Frontal cortex (tissue), 4 donors: ENCODE results near the gene WDR33. TPM values are rescaled to one million over a fixed set of nuclear protein-coding genes. Genes with fewer than 3 reads are reported as not detected.
"Not testable (repeated sequence)": the region's sequence is repeated elsewhere in the genome, so short reads cannot be mapped to it uniquely, and the experiment has no call there.

Source experiments
- DNase-seq, 2 donors: peaks; one replicate each; pipeline ENCODE4 v3.0.0; 2012; ENCODE audit warnings: low spot score in 2 of 2
- FAIRE-seq: peaks from 2 replicates; lab custom pipeline; 2012; peaks lifted over from hg19 to GRCh38; lab: Jason Lieb, UNC
- total RNA-seq: library from RNA; depleted of rRNA; stranded (reverse); fragments of >200 nt; gene quantifications from one replicate; pipeline ENCODE4 v1.2.3, GENCODE V29; 2014
- donor health status: control.
- donor health status: control.
- donor health status: control.

WDR33 gene
- total RNA-seq, result 74.6 TPM

DNA sequence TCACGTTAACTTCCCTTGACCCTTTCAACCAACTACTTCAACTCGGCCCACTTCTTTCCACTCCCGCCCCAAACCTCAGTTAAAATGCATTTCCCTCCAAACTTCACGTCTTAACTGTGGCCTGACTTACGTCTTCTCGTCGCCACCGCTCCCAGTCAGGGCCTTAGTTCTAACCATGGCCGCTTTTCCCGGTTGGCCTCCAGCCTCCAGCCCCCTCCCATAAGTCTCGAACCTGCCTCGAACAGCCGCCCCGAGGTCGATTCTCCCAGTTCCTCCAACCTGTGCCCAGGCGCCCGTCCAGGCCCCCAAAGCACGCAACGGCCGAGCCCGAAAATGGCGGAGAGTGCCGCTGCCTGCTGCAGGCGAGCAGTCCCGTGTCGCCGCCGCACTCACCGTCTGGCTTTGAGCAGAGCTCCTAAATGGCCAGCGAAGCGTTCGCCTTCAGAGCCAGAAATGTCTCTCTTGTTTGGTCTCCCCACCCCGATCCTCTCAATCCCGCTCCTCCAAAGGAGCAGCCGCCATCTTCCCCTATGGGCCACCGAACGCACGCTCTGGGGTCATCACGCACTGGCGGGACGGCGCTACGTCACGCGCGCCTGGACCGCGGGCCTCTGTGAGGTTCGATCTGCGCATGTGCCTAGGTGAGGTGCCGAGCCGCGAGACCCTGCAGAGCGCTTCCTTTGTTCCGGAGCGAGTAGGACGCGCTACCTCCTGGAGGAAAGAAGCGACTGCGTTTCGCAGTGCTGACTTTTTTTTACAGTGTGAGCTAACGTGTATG lies at the start of gene WDR33:
TSS of gene WDR33 (minus strand) at position 553 of the 778 bp plus-strand sequence. CDS start 40,190 bp downstream, outside the sequence.
- DNase-seq (peak; percentile 65 to 85), FAIRE-seq (no peak)

DNA sequence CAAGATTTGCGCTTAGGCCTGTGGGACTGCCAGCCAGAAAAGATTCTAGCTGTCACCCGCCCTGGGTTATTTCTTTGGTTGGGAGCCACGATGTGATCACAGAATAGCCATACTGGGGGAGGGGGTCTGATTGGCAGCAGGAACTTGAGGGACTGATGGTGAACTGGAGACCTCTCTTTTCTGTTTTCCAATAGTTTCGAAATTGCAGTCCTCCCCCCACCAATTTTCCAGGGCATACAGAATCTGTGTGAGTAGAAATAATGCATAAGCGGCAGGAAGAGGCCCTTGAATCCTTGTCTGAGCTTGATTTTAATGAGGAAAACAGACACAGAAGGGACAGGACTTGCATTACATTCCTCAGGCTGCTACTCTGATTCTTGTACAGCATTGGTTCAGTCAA lies 49.2 kb upstream of the WDR33 start:
- no peak for DNase-seq
- FAIRE-seq, result no peak

DNA sequence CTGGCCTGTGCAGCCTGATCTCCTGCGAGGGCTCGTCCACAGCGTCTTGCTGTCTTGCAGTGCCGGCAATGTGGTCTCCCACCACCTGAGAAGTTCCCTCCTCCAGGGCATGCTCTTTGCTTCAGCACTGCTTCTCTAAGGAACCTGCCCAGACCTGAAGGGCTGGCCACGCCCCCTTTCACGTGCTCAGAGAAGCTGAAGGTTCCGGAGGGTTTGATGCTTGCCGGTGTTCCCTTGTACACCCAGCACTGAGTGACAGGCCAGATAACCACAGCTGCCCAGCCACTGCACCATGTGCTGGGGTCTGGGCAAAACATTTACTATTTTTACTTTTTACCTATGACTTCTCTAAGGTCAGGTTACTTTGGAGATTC lies 48.7 kb upstream of the WDR33 start:
- no peak for FAIRE-seq
- no peak for DNase-seq

DNA sequence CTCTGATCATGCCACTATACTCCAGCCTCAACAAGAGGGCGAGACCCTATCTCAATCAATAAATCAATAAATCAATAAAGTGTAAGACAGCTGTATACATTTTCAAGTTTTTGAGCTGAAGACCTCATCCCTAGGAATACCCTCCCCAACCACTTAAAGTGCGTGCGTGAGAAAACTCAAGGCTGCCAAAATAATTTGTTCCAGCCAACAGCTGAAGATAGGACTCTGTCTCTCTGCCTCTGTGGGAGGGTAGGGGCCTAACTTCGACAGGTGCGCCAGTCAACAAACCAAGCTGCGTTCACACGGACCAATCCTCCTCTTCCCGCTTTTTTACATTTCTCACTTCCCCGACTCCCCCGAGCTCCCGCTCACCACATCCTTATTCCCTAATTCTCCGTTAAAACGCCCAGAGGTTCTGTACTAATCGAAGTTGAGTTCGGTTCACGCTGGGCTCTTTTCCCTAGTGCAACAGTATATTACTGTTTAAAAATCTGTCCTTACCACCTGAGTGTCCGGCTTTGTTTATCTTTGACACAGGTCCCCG lies 46.4 kb upstream of the WDR33 start:
- DNase-seq, result peak in 1 of 2 donors; percentile 19
- FAIRE-seq, result no peak

DNA sequence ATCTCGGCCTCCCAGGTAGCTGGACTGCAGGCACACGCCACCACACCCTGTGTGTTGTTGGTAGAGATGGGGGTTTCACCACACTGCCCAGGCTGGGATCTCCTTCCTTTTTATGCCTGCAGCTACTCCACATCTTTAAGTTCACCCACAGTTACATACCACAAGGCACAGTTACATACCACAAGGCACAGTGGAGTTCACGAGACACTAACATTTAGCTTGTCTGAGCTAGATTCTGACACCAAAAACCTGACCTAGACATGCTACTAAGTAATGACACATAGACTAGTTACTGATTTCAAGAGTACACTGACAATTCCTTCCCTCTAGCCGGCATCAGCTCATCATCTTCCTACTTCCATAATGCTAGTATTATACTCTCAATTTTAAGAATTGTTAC lies 42.7 kb upstream of the WDR33 start:
- FAIRE-seq (no peak), DNase-seq (no peak)

DNA sequence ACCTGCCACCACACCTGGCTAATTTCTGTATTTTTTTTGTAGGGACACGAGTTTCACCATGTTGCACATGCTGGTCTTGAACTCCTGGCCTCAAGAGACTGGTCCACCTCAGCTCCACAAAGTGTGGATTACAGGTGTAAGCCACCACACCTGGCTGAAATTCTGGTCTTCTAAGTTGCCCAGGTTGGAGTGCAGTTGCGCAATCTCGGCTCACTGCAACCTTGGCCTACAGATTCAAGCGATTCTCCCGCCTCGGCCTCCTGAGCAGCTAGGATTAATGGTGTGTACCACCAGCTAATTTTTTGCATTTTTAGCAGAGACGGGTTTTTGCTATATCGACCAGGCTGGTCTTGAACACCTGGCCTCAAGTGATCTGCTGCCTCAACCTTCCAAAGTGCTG lies 41.4 kb upstream of the WDR33 start:
- DNase-seq (no peak), FAIRE-seq (no peak)

DNA sequence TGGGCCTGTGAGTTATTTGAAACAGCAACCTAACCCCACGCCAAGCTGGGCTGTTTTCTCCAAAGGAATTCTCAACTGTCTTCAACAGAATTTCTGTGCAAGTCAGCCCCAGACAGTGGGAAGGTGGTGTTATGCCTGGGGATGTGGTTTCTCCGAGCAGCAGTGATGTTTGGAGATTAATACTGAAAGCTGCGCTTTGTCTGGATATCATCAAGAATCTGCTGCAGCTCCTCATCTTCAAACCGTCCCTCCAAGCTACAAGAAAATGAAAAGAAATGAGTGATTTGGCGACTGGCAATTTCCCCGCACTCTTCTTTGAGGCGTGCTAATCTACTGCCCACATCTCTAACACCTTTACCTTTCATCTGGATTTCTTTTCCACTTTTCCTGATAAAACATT lies 37.0 kb upstream of the WDR33 start:
- DNase-seq (no peak), FAIRE-seq (no peak)

DNA sequence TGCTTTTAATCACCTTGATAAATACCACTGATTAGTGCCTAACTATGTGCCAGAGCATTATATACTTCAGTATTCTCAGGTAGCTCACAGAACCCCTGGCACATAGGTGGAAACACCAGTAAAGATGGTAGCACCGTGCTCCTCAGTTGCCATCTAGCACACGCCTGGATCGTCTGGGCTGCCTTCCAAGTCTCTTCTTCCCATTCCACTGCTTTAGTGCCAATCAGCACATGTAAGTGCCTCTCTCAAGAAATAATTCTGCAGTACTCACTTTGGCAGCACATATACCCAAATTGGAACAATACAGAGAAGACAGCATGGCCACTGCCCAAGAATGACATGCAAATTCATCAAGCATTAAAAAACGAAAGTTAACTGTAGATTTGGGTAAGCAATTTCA lies 34.0 kb upstream of the WDR33 start:
- FAIRE-seq (no peak), DNase-seq (no peak)

DNA sequence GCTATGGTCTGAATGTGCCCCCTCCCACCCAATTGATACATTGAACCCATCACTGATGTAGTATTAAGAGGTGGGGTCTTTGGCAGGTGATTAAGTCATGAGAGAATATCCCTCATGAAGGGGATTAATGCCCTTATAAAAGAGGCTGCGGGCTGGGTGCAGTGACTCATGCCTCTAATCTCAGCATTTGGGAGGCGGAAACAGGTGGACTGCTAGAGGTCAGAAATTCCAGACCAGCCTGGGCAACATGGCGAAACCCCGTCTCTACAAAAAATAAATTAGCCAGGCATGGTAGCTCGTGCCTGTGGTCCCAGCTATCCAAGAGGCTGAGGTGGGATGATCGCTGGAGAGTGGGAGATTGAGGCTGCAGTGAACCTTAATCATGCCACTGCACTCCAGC lies 32.7 kb upstream of the WDR33 start:
- DNase-seq (no peak), FAIRE-seq (no peak)

DNA sequence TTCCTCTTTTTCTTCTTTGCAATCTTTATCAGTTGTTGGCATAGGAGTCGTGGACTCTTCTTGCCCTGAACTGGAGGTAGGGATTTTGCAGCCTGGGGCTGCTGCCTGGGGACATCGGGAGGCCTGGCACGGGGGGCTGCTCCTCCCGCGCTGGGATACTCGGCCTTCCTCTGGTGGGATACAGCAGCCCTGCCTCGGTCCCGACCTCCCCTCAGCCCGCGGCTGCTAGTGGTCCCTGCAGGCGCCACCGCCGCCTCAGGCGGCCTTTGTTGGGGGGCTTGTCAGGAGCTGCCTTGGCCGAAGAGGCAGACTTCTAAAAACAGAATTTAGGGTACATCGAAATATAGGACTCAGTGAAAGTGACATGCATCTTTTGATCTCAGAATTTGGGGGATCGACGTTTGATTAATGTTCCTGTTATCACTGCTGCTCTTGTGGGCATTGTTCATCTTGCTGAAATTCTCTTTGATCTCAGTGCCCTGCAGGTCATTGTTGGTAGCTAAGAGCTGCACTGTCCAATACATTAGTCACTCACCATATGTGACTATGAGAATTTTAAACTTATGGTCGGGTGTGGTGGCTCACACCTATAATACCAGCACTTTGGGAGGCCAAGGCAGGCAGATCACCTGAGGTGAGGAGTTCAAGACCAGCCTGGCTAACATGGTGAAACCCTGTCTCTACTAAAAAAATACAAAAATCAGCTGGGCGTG lies 30.7 kb upstream of the WDR33 start:
- DNase-seq (no peak), FAIRE-seq (no peak)

DNA sequence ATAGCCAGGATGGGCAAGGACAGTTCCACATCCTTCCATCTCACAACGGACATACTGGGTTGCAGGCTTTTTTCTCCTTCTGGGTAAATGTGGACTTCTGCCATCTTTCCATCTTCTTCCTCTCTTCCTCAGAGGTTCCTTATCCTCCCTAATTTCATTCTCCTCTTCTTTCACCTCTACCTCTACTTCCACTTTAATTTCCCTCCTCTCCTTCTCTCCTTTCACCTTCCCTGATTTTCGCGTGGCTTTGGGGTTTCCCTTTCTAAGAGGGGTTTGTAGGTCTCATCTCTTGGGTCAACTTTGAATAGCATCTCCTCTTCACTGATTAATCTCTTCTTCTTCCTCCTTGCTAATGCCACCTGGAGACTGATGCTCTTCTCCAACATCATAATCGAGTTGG lies 29.9 kb upstream of the WDR33 start:
- DNase-seq (no peak), FAIRE-seq (no peak)

DNA sequence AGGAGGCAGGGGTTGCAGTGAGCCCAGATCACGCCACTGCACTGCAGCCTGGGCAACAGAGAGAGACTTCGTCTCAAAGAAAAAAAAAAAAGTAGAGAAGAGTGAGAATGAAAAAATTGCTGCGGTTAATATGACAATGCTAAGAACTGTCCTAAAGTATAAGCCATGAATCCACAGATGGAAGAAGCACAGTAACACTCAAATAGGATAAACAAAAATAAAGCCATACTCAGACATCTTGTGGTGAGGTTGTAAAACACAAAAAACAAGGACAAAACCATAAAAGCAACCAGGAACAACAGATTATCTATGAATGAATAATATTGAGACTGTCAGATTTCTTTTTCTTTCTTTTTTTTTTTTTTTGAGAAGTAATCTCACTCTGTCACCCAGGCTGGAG lies 24.0 kb upstream of the WDR33 start:
- FAIRE-seq (no peak), DNase-seq (no peak)

DNA sequence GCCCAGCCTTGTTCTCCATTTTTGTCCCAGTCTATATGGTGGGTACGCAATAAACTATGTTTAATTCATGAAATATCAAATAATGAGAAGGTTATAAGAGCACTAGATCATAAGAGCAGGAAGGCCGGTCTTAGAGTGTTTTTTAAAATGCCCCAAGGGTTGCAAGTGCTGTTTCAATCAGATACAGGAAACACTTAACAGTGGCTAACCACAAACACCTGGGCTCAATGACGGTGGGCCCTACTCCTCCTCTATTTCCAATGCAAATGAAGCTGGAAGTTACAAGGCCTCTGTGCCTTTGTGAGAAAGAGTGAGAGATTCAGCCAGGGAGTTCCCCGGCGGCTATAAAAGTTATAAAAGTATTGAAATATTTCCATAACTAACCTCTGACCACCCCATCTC lies 18.9 kb upstream of the WDR33 start:
- FAIRE-seq (no peak), DNase-seq (no peak)

DNA sequence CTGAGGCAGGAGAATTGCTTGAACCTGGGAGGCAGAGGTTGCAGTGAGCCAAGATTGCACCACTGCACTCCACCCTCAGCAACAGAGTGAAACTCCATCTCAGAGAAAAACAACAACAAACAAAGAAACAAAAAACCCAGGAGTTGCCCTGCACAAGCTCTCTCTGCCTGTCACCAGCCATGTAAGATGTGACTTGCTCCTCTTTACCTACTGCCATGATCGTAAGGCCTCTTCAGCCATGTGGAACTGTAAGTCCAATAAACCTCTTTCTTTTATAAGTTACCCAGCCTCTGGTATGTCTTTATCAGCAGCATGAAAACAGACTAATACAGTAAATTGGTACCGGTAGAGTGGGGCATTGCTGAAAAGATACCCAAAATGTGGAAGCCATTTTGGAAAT lies 15.7 kb upstream of the WDR33 start:
- not testable (repeated sequence) for DNase-seq, FAIRE-seq

DNA sequence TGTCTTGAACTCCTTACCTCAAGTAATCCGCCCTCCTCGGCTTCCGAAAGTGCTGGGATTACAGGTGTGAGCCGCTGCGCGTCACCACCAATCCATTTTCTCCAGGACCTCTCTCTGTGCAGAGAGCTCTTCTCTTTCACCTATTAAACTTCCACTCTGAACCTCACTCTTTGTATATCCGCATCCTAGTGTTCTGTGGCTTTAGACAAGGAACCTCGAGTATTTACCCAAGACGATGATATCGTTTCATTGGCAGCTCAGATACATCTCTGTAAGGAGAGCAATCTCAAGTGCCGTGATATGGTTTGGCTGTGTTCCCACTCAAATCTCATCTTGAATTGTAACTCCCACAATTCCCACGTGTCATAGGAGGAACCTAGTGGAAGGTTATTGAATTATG lies 15.1 kb upstream of the WDR33 start:
- no peak for DNase-seq
- FAIRE-seq, result no peak

DNA sequence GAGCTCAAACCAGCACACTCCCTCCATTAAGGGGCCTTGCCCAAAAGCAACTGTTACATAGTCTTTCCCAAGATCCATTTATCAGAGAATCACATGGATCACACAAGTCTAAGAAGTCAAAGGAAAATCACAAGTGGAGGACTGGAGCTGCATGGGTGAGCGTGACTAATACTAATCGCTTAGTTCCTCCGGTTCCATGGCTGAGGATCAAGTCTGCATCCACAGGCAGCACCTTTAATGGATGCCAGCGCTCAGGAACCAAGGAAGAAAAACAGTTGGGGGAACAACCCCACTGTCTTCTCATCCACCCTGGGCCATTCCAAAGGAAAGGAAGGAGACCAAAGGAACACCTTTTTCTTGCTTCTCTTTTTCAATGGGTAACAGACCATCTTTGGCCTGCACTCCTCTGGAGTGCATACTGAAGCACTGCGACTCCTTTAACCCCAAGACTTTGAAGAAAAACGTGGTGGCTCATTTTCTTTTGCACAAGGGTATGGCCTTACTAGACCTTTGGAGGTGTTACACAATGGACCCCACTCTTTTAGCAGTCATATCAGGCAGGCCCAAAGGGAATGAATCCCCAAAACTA lies 9.2 kb upstream of the WDR33 start:
- FAIRE-seq (no peak), DNase-seq (no peak)

DNA sequence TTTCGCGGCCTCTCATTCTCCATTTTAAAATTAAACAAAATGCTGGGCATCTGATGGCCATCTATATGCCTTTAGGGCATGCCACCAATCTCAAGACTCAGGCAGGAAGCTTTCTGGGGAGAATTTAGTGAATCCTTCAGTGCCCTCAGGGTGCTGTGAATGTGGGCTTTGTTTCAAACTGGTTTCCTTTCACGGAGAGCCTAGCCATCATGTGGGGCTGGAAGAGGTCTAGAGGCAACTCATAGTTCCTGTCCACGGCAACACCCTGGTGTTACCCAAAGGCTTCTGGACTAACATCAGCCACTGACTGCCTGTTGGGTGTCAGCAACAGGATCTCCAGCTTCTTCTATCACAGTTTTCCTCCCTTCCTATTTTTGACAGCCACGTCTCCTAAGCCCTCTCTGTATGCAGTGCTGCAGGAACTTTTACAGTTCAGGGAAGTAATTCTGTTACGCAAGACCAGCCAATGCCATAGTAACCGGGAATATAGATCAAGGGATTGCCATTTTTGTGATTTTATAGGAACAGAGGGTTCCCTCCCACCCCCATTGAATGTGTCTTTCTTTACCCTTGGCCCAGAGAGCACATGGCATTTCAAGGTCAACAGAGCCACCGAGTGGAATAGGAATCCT lies 7.9 kb upstream of the WDR33 start:
- FAIRE-seq (no peak), DNase-seq (no peak)

DNA sequence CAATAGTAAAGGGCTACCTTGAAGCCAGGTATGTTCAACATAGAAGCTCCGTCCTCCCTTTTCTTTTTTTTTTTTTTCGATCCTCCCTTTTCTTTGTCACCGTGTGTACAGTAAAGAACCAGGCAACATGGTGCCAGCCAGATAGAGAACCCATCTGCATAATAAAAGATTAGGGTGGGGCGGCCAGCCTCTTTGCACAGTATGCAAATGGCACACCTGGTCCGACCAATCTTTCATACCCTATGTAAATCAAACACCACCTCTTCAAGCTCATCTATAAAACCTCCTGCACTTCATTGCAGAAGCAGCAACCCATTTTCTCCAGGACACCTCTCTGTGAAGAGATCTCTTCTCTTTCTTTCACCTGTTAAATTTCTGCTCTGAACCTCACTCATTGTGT lies 7.3 kb upstream of the WDR33 start:
- FAIRE-seq, result no peak
- no peak for DNase-seq

DNA sequence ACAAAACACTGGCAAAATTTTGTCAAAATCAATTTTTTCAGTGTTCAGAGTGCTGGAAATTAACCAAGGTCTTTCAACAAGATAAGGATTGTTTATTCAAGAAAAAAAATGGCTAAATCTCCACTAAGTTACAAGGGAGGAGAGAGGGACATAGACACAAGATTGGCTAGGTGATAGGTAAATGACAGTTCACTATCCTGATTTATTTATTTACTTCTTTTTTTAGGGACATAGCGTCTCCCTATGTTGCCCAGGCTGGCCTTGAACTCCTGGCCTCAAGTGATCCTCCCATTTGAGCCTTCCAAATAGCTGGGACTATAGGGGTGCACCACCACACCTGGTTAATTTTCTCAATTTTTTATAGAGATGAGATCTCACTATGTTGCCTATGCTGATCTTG lies 3.7 kb upstream of the WDR33 start:
- FAIRE-seq, result no peak
- DNase-seq, result no peak

DNA sequence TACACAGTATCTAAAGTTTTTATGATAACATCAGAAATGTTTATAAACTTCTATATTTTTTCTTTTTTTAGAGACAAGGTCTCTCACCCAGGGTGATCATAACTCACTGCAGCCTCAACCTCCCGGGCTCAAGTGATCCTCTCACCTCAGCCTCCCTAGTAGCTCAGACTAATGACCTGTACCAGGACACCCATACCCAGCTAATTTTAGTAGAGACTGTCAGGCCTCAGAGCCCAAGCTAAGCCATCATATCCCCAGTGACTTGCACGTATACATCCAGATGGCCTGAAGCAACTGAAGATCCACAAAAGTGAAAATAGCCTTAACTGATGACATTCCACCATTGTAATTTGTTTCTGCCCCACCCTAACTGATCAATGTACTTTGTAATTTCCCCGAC lies 1.5 kb upstream of the WDR33 start:
- FAIRE-seq, DNase-seq: not testable (repeated sequence)
